Measurements from ENCODE around the gene WNT3A.

- TF ChIP-seq CTCF (IDR thresholded peaks at IDR 0.05) (no peak), POLR2A (IDR thresholded peaks at IDR 0.05) (no peak)
These were observed 2.4 kb upstream of the WNT3A start for GRCh38 chr1:228004331-228004855.
